ENCODE data around the gene LOXL1.

The LOXL1 gene

GRCh38 chr15:73923156-73923487 is 3.1 kb upstream of the LOXL1 start:
- Histone ChIP-seq H3K27ac (ENCODE audit: low read length) (no peak overlapping the region), H3K27me3 (ENCODE audit: insufficient read depth, low read length, poor library complexity) (no peaks in the 10 kb centered on the region), H3K79me2 (ENCODE audit: insufficient read depth, low read length) (no peaks in the 10 kb centered on the region), H3K4me1 (ENCODE audit: insufficient read depth, low read length) (no peaks in the 10 kb centered on the region), H3K4me3 (ENCODE audit: low read depth in 1 of 2, low read length in 2 of 2) (no peak overlapping the region), H2AFZ (ENCODE audit: low read depth, low read length) (no peak overlapping the region), H3K9me3 (ENCODE audit: insufficient read depth, low read length, severe bottlenecking) (no peaks in the 10 kb centered on the region), H3K4me2 (ENCODE audit: insufficient read depth, low read length) (no peak overlapping the region), H4K20me1 (ENCODE audit: insufficient read depth, low read length) (no peaks in the 10 kb centered on the region), H3K36me3 (ENCODE audit: insufficient read depth, low read length) (no peaks in the 10 kb centered on the region), H3K9ac (ENCODE audit: low read depth, low read length) (no peak overlapping the region)
- DNase-seq, result no peak
- ATAC-seq (ENCODE audit: insufficient read depth, low read depth), result no peak
- TF ChIP-seq CTCF (IDR thresholded peaks at IDR 0.05; ENCODE audit: borderline replicate concordance, extremely low read depth, low read length, poor library complexity, severe bottlenecking) (no peak), EZH2 (IDR thresholded peaks at IDR 0.05; ENCODE audit: borderline replicate concordance, low read depth, low read length, severe bottlenecking) (no peak)

- TF ChIP-seq EZH2 (IDR thresholded peaks at IDR 0.05; ENCODE audit: borderline replicate concordance, low read depth, low read length, severe bottlenecking), result no peak
- TF ChIP-seq CTCF (IDR thresholded peaks at IDR 0.05; ENCODE audit: borderline replicate concordance, extremely low read depth, low read length, poor library complexity, severe bottlenecking), result no peak
- Histone ChIP-seq H3K27me3 (ENCODE audit: insufficient read depth, low read length, poor library complexity) (no peaks in the 10 kb centered on the region), H3K4me3 (ENCODE audit: low read depth in 1 of 2, low read length in 2 of 2) (no peak overlapping the region), H3K4me1 (ENCODE audit: insufficient read depth, low read length) (no peaks in the 10 kb centered on the region), H4K20me1 (ENCODE audit: insufficient read depth, low read length) (no peaks in the 10 kb centered on the region), H3K9ac (ENCODE audit: low read depth, low read length) (no peak overlapping the region), H3K4me2 (ENCODE audit: insufficient read depth, low read length) (no peak overlapping the region), H2AFZ (ENCODE audit: low read depth, low read length) (no peak overlapping the region), H3K9me3 (ENCODE audit: insufficient read depth, low read length, severe bottlenecking) (no peaks in the 10 kb centered on the region), H3K79me2 (ENCODE audit: insufficient read depth, low read length) (no peaks in the 10 kb centered on the region), H3K36me3 (ENCODE audit: insufficient read depth, low read length) (no peaks in the 10 kb centered on the region), H3K27ac (ENCODE audit: low read length) (no peak overlapping the region)
- ATAC-seq (ENCODE audit: insufficient read depth, low read depth), result no peak
- no peak for DNase-seq
Observed at GRCh38 chr15:73923488-73924164, 2.6 kb upstream of the LOXL1 start.

GRCh38 chr15:73924171-73924921 is 1.9 kb upstream of the LOXL1 start:
- TF ChIP-seq CTCF (IDR thresholded peaks at IDR 0.05; ENCODE audit: borderline replicate concordance, extremely low read depth, low read length, poor library complexity, severe bottlenecking), result no peak
- TF ChIP-seq EZH2 (IDR thresholded peaks at IDR 0.05; ENCODE audit: borderline replicate concordance, low read depth, low read length, severe bottlenecking), result no peak
- Histone ChIP-seq H2AFZ (ENCODE audit: low read depth, low read length) (no peak overlapping the region), H3K4me2 (ENCODE audit: insufficient read depth, low read length) (no peak overlapping the region), H4K20me1 (ENCODE audit: insufficient read depth, low read length) (no peaks in the 10 kb centered on the region), H3K79me2 (ENCODE audit: insufficient read depth, low read length) (no peaks in the 10 kb centered on the region), H3K9me3 (ENCODE audit: insufficient read depth, low read length, severe bottlenecking) (no peaks in the 10 kb centered on the region), H3K4me3 (ENCODE audit: low read depth in 1 of 2, low read length in 2 of 2) (no peak overlapping the region), H3K27ac (ENCODE audit: low read length) (no peak overlapping the region), H3K36me3 (ENCODE audit: insufficient read depth, low read length) (no peaks in the 10 kb centered on the region), H3K9ac (ENCODE audit: low read depth, low read length) (no peak overlapping the region), H3K4me1 (ENCODE audit: insufficient read depth, low read length) (no peaks in the 10 kb centered on the region), H3K27me3 (ENCODE audit: insufficient read depth, low read length, poor library complexity) (no peaks in the 10 kb centered on the region)
- ATAC-seq (ENCODE audit: insufficient read depth, low read depth) (no peak), DNase-seq (no peak)
